Skin of body (tissue), 2 donors: ENCODE results near the gene C1orf210. TPM values are rescaled to one million over a fixed set of nuclear protein-coding genes. Genes with fewer than 3 reads are reported as not detected.

Experiments used
- DNase-seq: peaks from one replicate; lab custom pipeline; 2025; lab: John Stamatoyannopoulos, UW
- total RNA-seq: library from RNA; depleted of rRNA; stranded (reverse); fragments of >200 nt; gene quantifications from one replicate; pipeline ENCODE4 v1.2.3, GENCODE V29; 2014

Gene C1orf210
- total RNA-seq, 1 donor from 2014 or later = 0.99 TPM

DNA sequence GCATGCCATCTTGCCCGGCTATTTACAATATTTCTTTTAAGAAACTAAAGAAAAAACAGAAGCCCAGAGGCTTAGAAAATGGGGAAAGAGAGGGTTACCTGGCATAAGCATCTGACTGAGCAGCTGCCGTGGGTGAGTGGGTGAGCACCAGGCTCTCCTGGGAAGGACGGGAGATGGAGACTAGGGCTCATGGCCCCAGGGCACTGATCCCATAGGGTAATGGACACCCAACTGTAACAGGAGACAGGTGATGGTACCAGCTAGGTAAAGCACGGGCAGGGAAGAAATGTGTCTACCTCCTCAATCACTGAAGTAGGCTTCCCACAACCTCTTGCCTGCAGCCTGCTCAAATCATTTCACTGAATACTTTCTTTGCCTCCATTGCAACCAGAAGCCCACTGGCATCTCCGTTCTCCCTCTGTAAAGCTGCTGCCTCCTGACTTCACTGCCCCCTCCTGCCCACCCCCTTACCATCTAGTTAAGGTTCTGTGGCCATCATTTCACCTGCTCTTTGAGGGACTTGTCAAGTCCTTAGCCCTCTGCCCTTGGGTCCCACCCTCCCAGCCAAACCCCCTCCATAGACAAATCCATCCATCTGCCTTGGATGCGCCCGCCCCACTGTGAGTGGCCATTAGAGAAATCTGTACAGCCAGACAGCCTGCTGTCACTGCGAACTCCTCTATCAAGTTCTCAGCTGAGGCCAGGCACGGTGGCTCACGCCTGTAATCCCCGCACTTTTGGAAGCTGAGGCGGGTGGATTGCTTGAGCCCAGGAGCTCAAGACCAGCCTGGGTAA lies 9.4 kb downstream of the C1orf210 start:
- DNase-seq = no peak

DNA sequence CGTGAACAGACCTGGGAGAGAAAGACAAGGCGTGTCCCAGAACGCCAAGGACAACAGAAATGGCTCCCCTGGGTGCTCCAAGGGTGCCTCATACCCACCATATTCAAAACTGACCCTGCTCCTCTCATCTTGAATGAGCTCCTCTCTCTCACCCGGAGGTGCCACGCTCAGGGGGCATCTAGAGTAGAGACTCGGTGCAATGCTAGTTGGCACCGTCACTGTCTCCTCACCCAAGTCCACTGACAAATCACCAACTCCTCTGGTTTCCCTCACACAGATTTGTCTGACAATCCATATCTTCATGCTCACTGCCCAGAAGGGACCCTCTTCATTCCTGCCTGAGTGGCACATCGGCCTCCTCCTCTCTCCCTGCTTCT lies 10.6 kb downstream of the C1orf210 start:
- DNase-seq = no peak

DNA sequence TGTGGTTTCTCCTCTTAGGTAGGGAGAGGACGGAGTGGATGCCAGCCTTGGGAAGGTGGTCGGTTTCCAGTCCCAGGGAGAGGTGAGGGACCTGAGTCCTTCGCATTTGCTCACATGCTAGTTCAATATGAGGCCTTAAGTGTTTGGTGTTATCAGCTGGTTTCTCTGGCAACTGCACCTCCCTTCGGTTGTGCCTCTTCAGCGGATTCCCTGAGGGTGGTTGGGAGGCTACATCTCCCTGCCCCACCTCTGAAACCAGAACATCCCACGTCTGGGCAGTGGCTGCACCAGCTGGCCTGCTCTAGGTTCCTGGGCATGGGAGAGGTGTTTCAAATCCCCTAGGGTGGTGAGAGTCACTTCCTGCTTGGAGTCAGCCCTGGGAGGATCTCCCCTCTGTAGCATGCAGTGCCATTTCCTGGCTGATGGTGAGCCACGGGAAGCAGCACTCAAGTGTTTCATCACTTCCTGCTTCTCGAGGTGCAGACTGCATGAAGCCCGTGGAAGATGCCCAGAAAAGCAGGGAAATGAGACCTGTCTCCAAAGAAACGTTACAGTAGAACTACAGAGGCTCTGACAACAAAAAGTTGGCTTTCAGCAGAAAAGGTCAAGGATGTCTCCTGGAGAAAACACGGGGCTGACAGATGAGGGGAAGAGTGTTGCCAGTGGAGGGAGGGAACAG lies 11.1 kb downstream of the C1orf210 start:
- no peak for DNase-seq

DNA sequence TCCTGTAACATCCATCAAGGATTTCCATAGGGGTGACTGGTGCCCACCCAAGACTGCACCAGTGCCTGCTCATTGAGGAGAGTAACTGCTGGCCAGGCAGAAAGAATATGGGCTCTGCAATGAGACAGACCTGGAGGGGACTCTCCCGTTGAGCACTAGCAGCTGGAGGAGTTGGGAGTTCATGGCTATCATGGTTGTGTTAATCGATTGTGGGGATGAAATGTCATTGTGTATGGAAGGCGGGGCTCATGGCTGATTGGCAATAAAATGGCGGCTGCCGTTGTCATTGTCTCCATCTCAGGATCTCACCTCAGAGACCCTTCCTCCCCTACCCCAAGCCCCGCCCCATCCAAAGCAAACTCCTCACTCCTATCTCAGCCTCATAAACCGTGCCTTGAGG lies 11.7 kb downstream of the C1orf210 start:
- no peak for DNase-seq

DNA sequence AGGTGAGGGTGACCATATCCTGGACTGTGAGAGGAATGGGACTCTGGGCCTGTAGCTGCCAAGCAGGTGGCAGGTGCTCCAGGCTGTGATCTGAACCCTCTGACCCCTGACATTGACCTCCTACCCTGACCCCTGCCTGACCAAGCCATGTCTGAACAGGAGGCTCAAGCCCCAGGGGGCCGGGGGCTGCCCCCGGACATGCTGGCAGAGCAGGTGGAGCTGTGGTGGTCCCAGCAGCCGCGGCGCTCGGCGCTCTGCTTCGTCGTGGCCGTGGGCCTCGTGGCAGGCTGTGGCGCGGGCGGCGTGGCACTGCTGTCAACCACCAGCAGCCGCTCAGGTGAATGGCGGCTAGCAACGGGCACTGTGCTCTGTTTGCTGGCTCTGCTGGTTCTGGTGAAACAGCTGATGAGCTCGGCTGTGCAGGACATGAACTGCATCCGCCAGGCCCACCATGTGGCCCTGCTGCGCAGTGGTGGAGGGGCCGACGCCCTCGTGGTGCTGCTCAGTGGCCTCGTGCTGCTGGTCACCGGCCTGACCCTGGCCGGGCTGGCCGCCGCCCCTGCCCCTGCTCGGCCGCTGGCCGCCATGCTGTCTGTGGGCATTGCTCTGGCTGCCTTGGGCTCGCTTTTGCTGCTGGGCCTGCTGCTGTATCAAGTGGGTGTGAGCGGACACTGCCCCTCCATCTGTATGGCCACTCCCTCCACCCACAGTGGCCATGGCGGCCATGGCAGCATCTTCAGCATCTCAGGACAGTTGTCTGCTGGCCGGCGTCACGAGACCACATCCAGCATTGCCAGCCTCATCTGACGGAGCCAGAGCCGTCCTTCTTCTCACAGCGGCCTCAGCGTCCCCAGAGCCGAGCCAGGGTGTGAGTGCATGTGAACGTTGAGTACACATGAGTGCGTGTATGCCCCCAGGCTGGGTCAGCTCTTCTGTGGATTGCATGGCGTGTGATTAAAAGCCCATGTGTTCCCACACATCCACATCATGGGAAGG lies 12.5 kb downstream of the C1orf210 start:
- no peak for DNase-seq

DNA sequence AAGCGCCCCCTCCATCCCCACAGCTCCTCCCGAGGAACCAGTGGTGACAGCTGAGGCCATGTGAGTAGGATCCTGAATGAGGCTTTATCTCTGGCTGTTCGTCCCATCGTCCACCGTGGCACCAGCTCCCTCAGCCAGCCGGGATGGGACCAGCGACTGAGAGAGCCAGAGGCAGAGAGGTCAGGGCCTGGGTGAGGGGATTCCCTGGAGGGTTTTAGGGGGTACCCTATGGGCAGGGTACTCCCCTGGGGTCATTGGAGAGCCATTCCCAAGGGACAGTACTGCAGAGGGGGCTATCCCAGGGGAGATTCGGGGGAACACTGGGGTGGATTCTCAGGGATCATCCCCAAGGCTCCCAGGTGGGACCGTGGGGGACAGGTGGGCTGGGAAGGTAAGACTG lies 13.2 kb downstream of the C1orf210 start:
- no peak for DNase-seq

DNA sequence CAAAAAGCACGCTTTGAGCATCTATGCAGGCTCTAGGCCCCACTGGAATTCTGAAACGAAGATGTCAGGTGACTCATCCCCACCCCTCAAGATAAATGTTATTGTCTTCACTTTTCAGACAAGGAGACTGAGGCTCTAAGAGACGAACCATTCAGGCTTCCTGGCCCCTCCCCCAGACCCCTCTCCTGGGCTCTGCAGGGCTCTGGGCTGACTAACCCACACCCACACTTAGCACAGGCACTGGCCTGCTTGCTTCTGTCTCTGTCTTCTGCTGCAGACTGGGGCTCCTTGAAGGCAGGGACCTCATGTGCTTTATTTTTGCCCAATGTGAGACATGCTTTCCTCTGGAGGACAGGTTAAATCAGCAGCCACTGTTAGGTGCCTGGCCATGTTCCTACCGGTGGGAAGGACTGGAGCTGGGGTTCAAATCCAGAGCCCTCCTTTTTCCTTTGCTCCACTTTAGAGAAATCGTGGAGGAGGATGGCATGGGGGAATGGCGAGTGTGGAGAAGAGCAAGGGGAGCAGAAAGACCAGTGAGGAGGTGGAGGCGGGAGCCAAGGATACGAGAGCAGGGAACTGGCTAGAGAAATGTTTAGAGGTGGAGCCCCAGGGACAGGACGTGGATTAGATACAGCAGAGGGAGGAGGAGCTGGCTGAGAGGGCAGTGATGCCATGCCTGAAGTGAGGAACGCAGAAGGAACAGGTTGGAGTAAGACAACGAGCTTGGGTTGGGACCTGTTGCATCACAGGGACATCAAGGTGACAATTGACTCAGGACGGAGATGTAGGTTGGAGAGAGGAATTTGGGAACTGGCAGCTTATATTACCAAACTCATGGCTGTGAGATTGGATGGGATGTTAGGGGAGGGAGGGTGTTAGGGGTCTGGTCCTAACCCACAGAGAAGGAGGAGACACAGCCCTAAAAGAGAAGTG lies 13.9 kb downstream of the C1orf210 start:
- no peak for DNase-seq

DNA sequence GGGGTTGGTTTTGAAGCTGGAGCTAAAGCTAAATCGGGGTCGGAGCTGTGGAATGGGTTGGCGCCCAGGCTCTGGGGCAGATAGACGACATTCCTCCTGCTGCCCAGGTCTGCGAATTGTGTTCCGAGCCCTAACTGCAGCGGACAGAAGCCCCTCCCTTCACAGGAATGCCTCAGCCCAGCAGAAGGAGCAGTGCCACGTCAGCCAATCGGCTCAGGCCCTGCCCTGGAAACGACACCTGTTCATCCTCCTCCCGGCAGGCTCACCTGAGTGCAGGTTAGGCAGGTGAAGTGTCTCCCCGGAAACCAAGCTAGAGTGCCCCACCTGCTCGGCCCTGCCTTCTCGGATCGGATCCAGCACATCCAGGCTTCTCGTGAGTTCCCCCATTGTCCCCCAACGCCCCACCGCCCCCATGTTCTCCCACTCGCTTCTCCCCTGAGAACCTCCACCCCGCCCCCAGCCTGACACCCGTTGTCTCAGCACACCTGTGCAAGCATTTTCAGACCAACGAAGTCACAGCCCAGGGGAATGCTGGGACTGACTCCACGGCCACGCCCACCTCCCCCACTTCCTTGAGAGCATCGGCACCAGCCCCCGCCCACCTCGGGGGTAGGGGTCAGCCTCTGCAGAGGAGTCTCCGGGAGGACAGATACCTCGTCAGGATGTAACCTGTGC lies 14.8 kb downstream of the C1orf210 start:
- DNase-seq = no peak

DNA sequence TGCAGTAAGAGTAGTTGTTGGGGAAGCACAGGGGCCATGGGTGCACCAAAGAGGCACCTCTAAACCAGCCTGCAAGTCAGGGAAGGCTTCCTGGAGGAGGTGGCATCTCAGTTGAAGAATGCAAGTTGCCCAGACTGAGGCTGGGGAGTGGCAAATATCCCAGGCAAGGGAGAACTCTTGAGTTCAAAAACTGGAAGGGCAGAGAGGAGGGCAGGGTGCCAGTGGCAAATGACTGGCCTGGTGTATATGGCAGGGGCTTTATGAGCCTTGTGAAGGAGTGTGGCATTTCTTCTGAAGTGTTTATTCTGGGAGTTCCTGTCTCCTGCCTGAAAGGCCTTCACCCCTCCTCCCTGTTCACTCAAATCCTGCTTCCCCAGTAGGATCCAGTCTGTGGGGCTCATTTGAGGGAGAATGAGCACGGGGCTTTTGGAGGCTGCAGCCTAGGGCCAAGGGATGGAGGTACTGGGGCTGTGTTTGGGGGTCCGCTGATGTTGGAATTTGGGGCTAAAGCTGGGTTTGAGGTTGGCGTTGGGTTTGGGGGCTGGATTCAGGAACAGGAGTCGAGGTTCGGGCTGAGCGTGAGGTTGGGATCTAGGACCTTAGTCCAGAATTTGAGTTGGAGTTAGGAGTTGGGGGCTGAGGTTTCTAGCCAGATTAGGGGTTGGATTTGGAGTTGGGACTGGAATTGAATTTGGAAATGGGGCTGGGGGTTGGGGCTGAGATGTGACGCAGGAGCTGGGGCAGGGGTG lies 15.6 kb downstream of the C1orf210 start, which contains the start of gene TMEM125:
Gene TMEM125 (plus strand): TSS at position 357 of the 749 bp plus-strand sequence. CDS start 2,740 bp downstream, outside the sequence.
- no peak for DNase-seq

DNA sequence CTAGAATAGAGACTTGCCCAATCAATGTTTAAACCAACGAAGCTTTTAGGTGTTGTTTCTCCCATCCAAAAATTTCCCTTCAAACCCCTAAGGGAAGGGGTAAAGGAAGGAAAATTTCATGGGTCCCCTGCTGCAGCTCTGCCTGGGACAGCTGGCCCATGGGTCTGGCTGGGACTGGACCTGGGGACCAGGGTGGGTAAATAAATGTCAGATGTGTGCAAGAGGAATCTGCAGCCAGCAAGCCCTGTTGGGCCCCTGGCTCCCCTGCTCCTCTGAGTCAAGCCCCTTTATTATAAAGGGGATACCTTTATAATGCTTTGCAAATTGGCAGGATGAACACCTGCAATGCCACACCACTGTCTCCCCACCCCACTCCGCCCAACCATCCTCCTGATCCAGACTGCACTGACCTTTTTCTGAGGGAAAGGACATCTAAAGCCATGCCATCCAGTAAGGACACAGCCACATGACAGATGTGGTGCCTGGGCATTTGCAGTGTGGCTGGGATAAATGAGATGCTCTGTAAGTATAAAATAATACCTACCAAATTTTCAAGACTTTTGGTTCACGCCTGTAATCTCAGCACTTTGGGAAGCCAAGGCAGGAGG lies 17.5 kb downstream of the C1orf210 start:
- no peak for DNase-seq

DNA sequence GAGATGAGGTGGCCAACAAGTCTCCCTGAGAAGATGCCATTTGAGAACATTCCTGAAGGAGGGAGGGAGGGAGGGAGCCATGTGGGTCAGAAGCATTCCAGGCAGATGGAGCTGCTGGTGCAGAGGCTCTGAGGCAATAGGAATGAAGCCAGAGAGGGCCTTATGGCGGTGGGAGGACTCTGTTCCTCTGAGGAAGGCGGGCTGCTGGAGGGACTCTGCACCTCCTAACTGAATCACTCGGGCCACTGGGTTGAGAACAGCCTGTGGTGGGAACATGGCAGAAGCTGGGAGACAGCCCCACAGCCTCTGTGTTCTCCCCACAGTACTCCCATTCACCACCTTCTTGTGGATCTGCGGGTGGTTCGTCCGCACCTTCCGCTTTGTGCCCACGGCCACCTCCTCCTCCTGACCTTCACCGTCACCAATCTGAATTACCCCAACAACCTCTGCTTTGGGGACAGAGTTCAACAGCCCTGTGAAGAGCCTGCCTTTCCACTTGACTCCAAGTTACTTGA lies 18.0 kb downstream of the C1orf210 start:
- no peak for DNase-seq

DNA sequence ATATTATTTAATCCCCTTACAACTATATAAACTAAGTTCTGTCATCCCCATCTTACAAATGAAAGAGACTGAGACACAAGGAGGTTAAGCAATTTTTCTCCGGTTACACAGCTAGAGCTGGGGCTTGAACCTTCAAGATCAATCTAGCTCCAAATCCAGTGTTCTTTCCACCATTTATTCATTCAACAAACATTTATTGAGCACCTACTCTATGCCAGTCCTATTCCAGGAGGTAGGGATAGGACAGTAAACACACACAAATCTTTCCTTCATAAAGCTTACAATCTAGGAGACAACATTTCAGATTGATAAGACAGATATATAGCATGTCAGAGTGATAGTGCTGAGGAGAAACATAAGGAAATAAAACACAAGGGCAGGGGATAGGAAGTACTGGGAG lies 18.5 kb downstream of the C1orf210 start:
- DNase-seq = no peak

DNA sequence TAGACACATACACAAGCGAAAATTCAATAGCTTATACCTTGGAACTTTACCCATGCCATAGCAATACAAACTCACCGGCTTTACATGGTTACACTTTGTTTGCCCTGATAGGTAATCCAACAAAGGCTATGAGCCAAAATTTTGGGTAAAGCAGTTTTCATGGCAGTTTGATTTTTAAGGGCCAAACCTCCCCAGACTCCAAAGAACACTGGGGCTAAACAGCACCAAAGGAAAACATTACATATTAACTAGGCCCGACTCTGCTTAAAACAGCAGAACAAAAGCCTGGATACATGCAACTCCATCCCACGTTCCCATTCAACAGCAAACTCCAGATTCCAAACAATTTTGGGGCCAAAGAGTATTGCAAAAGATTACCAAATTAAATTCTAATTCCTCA lies 19.9 kb downstream of the C1orf210 start:
- no peak for DNase-seq

DNA sequence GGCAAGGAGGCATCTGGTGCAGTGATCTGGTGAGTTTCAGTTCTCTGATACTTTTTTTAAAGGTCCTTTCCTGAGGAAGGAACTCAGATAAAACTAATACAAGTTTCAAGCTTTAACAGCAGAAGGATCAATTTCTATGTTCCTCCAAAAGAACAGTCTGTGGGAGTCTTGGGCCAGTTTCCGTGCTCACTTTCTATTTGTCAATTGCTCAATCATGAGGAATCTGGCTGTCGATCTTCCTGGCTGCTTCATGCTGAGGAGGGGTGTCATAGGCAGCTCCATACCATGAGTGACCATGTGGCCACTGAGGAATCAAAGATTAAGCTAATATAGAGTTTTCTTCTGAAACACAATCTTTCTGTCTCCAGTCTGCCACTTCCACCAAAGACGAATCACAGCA lies 27.0 kb downstream of the C1orf210 start:
- no peak for DNase-seq

DNA sequence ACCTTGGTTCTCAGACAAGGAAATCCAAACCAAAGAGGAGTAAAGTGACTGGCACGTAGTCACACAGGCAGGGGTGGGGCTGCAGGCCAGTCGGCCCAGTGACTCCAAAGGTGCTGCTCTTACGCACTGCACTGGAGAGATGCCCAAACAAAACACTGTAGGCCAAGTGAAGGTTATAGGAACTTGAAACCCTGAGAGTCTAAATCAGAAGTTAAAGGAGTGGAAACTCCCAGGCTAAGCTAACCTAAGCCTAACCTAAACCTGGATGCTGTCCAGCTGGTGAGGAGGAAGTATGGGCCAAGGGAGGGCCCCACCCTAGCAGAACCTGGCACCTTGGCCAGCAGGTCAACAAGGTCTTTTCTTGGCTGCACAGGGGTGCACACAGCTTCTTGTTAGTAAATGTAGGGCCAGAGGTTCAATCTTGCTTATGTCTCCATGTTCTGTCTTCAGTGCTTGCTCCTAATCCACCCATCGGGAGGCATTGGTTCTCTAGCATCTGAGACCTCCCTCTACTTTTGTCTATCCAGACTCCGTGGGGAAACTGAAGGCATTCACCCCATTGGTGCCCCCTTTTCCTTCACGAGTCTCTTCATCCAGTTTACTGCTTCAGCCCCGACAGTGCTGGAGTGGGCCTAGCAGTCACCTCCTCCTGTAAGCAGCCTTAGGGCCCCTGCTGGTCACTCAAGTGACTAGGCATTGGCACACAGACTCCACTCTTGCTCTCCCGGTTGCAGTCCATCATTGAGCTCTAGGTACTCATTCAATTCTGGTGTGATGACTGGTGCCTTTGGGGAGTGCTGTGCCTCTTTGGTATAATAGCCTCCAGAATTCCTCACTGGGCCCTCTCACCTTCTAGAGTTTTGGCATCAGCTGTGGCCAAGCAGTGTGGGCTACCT lies 28.5 kb downstream of the C1orf210 start:
- no peak for DNase-seq

DNA sequence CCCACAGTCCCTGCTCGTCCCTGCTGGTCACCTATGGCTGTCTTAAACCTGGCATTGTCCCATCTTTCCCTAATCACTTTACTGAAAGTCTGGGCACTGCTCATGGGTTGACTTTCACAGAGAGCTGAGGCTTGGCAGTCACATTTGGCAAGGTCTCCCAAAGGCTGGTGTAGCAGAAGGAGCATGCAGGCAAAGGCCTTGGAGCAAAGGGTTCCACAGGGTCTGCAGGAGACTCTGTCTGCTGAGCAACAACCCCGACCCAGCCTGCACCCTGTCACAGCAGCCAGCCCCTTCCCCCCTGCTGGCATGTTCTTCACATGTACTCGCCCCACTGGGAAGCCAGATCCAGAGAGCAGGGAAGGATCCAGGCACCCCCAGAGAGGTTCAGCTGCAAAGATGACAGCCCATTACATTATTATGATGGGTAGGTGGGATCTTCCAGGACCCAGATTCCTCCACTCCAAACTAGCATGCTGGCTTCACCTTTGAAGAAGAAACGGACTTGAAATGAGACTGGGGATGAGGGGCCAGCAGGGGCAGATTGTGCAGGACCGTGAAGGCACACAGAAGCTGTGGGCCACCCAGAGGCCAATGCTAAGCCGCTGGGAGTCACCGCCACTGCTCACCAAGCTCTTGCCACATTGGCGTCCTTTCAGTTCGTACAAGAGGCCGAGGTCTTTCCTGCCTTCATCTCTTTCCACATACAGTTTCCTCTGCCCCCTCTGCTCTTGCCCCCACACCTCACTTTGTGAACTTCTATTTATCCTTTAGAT lies 29.8 kb downstream of the C1orf210 start:
- no peak for DNase-seq

DNA sequence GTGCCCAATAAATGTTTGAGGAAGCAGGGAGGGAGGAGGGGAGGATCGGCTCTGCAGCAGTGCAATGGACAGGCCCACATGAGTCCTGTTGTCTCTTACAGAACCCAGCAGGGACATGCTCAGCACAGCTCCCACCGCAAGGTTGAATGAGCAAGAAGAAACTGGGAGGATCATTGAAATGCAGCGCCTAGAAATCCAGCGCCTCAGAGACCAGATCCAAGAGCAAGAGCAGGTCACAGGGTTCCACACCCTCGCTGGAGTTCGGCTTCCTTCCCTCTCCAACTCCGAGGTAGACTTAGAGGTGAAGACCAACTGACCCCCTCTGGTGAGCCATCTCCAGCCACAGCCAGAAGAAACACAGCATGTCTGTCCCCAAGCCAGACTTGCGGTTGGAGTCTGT lies 31.5 kb downstream of the C1orf210 start:
- no peak for DNase-seq
